GM12878 (cell line): ENCODE data around the gene SLC38A3. TPM values are rescaled to one million over a fixed set of nuclear protein-coding genes. Genes with fewer than 3 reads are reported as not detected.

Experiments used
- ATAC-seq: fragments of 200-7000 bp; cut with Tn5 transposase; 3 replicates; pipeline ENCODE4 v1.9.1; 2020; ENCODE audit warnings: mild to moderate bottlenecking, moderate library complexity
- BruUV-seq: library from RNA; stranded (reverse); fragments of 400-500 nt; replicated peaks from 2 replicates; lab custom pipeline; 2021; lab: Mats Ljungman, UMichigan
- CTCF ChIA-PET: fragments of 300-600 bp; sonication (Branson Sonifier 250); formaldehyde crosslinking; extraction: SDS; loops from one replicate; lab custom pipeline; 2021; ENCODE audit warnings: inconsistent platforms; lab: Yijun Ruan, JAX
- POLR2A ChIA-PET: fragments of 350-600 bp; formaldehyde crosslinking; extraction: SDS; loops from one replicate; lab custom pipeline; 2021; ENCODE audit warnings: inconsistent platforms; lab: Charles Lee
- RAD21 ChIA-PET: fragments of 300-600 bp; sonication (Branson Sonifier 250); formaldehyde crosslinking; loops from one replicate; lab custom pipeline; 2023; ENCODE audit warnings: antibody characterized with exemption; ENCODE audit not compliant: unreplicated experiment; lab: Charles Lee
- SMC1A ChIA-PET: fragments of 300-600 bp; sonication (Branson Sonifier 250); formaldehyde crosslinking; loops from one replicate; lab custom pipeline; 2023; ENCODE audit not compliant: unreplicated experiment, uncharacterized antibody; lab: Charles Lee
- DNase-seq: peaks from one replicate; pipeline ENCODE4 v3.0.0-alpha.2; 2011; ENCODE audit warnings: low read depth, low spot score
- FAIRE-seq: peaks from 3 replicates; lab custom pipeline; 2011; peaks lifted over from hg19 to GRCh38; lab: Jason Lieb, UNC
- H2AFZ ChIP-seq: 2 replicates; pipeline ENCODE4 v1.6.0; 2011; ENCODE audit warnings: low read depth, low read length, control low read depth; ENCODE audit not compliant: control insufficient read depth
- H3K27ac ChIP-seq: 2 replicates; pipeline ENCODE4 v1.5.1; 2011; ENCODE audit warnings: control low read depth; ENCODE audit not compliant: control insufficient read depth, insufficient read depth
- H3K27me3 ChIP-seq, 2 experiments: replicated peaks in 1 of 2; 2 replicates each; pipeline versions ENCODE4 v1.6.0 to v1.6.1; 2011; ENCODE audit warnings: low read length in 1 of 2; ENCODE audit not compliant: control insufficient read depth in 2 of 2, insufficient read depth in 2 of 2
- H3K36me3 ChIP-seq, 2 experiments: 2 replicates each; pipeline ENCODE4 v1.5.1; 2011; ENCODE audit warnings: low read length in 1 of 2; ENCODE audit not compliant: control insufficient read depth in 2 of 2, insufficient read depth in 2 of 2
- H3K4me1 ChIP-seq: 2 replicates; pipeline ENCODE4 v1.6.1; 2011; ENCODE audit warnings: mild to moderate bottlenecking, low read length, moderate library complexity, mixed read lengths; ENCODE audit not compliant: control insufficient read depth, insufficient read depth
- H3K4me2 ChIP-seq: 2 replicates; pipeline ENCODE4 v1.6.0; 2011; ENCODE audit warnings: control low read depth; ENCODE audit not compliant: control insufficient read depth, insufficient read depth
- H3K4me3 ChIP-seq: fragments of 200-600 bp; sonication (generic); 2 replicates; pipeline ENCODE4 v1.5.1; 2016
- H3K79me2 ChIP-seq: 2 replicates; pipeline ENCODE4 v1.6.0; 2011; ENCODE audit warnings: low read length; ENCODE audit not compliant: control insufficient read depth, insufficient read depth
- H3K9ac ChIP-seq: 2 replicates; pipeline ENCODE4 v1.8.0; 2011; ENCODE audit warnings: low read length, control low read depth, mixed read lengths; ENCODE audit not compliant: control insufficient read depth, insufficient read depth
- H3K9me3 ChIP-seq: replicated peaks from 3 replicates; pipeline ENCODE4 v1.5.1; 2011; ENCODE audit warnings: mild to moderate bottlenecking, low read length; ENCODE audit not compliant: control insufficient read depth, insufficient read depth
- H4K20me1 ChIP-seq: 2 replicates; pipeline ENCODE4 v1.6.0; 2011; ENCODE audit not compliant: control insufficient read depth, insufficient read depth
- BCL11A ChIP-seq: IDR thresholded peaks from 2 replicates; pipeline ENCODE4 v1.6.1; 2011; ENCODE audit warnings: low read depth, low read length
- CHD2 ChIP-seq: IDR thresholded peaks from 2 replicates; pipeline ENCODE4 v1.6.1; 2011; ENCODE audit warnings: low read depth, low read length, improper control_type of control experiment, borderline replicate concordance
- FOXK2 ChIP-seq: fragments of 450-650 bp; IDR thresholded peaks from 2 replicates; pipeline ENCODE4 v1.6.1; 2017; ENCODE audit warnings: mild to moderate bottlenecking, moderate library complexity
- HSF1 ChIP-seq: fragments of 150-350 bp; IDR thresholded peaks from 2 replicates; pipeline ENCODE4 v1.6.1; 2014; ENCODE audit warnings: mild to moderate bottlenecking, low read depth, low read length
- IKZF2 ChIP-seq, 2 experiments: fragments of 450-650 bp; IDR thresholded peaks; 2 replicates each; pipeline ENCODE4 v1.6.1; 2017; ENCODE audit warnings: mild to moderate bottlenecking in 2 of 2, moderate library complexity in 2 of 2
- MTA2 ChIP-seq: fragments of 450-650 bp; IDR thresholded peaks from 2 replicates; pipeline ENCODE4 v1.6.1; 2016; ENCODE audit warnings: low read depth, mild to moderate bottlenecking, moderate library complexity
- NR2F1 ChIP-seq: fragments of 450-650 bp; conservative IDR thresholded peaks from 2 replicates; pipeline ENCODE4 v1.6.1; 2017; ENCODE audit warnings: mild to moderate bottlenecking
- PAX5 ChIP-seq: IDR thresholded peaks from 2 replicates; pipeline ENCODE4 v1.6.1; 2011; ENCODE audit warnings: low read depth, low read length, borderline replicate concordance
- POU2F2 ChIP-seq: IDR thresholded peaks from 3 replicates; pipeline ENCODE4 v1.6.1; 2011; ENCODE audit warnings: low read depth, mild to moderate bottlenecking, low read length, borderline replicate concordance
- RELB ChIP-seq: fragments of 450-650 bp; IDR thresholded peaks from 2 replicates; pipeline ENCODE4 v1.6.1; 2017; ENCODE audit warnings: low read depth, mild to moderate bottlenecking, moderate library complexity
- SMAD5 ChIP-seq: IDR thresholded peaks from 2 replicates; pipeline ENCODE4 v1.6.1; 2016; ENCODE audit warnings: antibody characterized with exemption, low read depth
- WGBS: methylation state at CpG from one replicate; pipeline ENCODE4 v1.1.6; 2016; ENCODE audit warnings: low lambda C conversion rate; ENCODE audit not compliant: insufficient replicate concordance, insufficient coverage; ENCODE audit errors: missing lambda C conversion rate; 5-methylcytosine and 5-hydroxymethylcytosine counted together
- in situ Hi-C: fragments of 300-500 bp; cut with MboI; formaldehyde crosslinking; loops from 9 replicates; pipeline ENCODE4 v1.14.3; 2018; ENCODE audit warnings: mixed read lengths
- intact Hi-C: fragments of 100-400 bp; cut with micrococcal nuclease; formaldehyde crosslinking; loops from one replicate; pipeline ENCODE4 v1.14.2; 2022; ENCODE audit not compliant: unreplicated experiment
- polyA plus RNA-seq, 11 experiments: library from polyadenylated mRNA; depleted of rRNA in 4 of 11; unstranded in 6 of 11; stranded (reverse) in 5 of 11; fragments of >200 nt; fragmentation: Nextera tagmentation in 4 of 11; fragmentation: Illumina TruSeq in 1 of 11; extraction: Ambion mirVana in 4 of 11; extraction: Trizol in 1 of 11; gene quantifications; 1 replicate in 1 of 11; 2 replicates in 10 of 11; pipeline versions ENCODE4 v1.2.1 to v1.2.3, GENCODE V29; 2011 to 2016; ENCODE audit warnings: inconsistent platforms in 2 of 11, missing spikeins in 2 of 11, low read depth in 1 of 11
- total RNA-seq, 4 experiments: library from RNA; depleted of rRNA in 3 of 4; stranded (reverse); fragments of >200 nt in 3 of 4; fragmentation: Illumina TruSeq in 1 of 4; extraction: Trizol in 1 of 4; gene quantifications; 2 replicates each; pipeline versions ENCODE4 v1.2.1 to v1.2.3, GENCODE V29; 2013 to 2021

SLC38A3 gene
- total and polyA plus RNA-seq, 10 of the 15 experiments (the other 5 are each of a cell fraction or from before 2014, with no cell fraction given), result 0.14 TPM; not detected in 9

- Histone ChIP-seq H3K4me3 (no peak overlapping the region), H3K9me3 (no peaks in the 10 kb centered on the region), H3K27me3 (no peaks in the 10 kb centered on the region), H3K4me1 (no peaks in the 10 kb centered on the region), H3K4me2 (no peak overlapping the region), H3K27ac (no peak overlapping the region), H4K20me1 (no peaks in the 10 kb centered on the region), H3K79me2 (no peaks in the 10 kb centered on the region), H2AFZ (no peak overlapping the region), H3K9ac (no peak overlapping the region), H3K36me3 (no peaks in the 10 kb centered on the region)
- no peak for FAIRE-seq
- ChIA-PET CTCF (interaction anchor here (1.3 kb wide), 1 partner anchor 19 kb away, joined by 3 read pairs; the partner anchor contains the start of gene GNAT1), SMC1A (interaction anchor here (0.6 to 1.1 kb wide), 2 partner anchors 21 to 247 kb away, joined by 3 read pairs; no protein-coding TSS in a partner anchor), POLR2A (interaction anchor here (0.7 kb wide), 1 partner anchor 36 kb away, joined by 3 read pairs; no protein-coding TSS in a partner anchor), RAD21 (interaction anchor here (0.9 kb wide), 1 partner anchor 74 kb away, joined by 4 read pairs; no protein-coding TSS in a partner anchor)
- WGBS, result 39% methylated on average over 8 of the region's 8 CpGs
- no peak for DNase-seq
- TF ChIP-seq RELB, result no peak
- TF ChIP-seq FOXK2, result no peak
- no peak for TF ChIP-seq POU2F2
- TF ChIP-seq MTA2, result no peak
- TF ChIP-seq SMAD5, result no peak
- TF ChIP-seq PAX5, result no peak
- no peak for TF ChIP-seq IKZF2 (IDR thresholded peaks at IDR 0.05)
- TF ChIP-seq BCL11A, result no peak
- no peak for TF ChIP-seq HSF1
- no peak for TF ChIP-seq CHD2
- no peak for TF ChIP-seq NR2F1
- in situ Hi-C loops (no loop called here), intact Hi-C loops (no loop called here)
- ATAC-seq, result no peak
- BruUV-seq, result no TSS peak
These were observed 32.3 kb upstream of the SLC38A3 start for GRCh38 chr3:50172626-50173220.
